Measurements from ENCODE around the gene MET.

MET gene

GRCh38 chr7:116785843-116786242 is 113.8 kb downstream of the MET start:
- H3K27me3 ChIP-seq (ENCODE audit: control insufficient read depth, insufficient read depth, low read length) = no peaks in the 10 kb centered on the region
- H3K36me3 ChIP-seq (ENCODE audit: control insufficient read depth, insufficient read depth, low read length) = no peaks in the 10 kb centered on the region
- no peak overlapping the region for H3K27ac ChIP-seq (ENCODE audit: low read depth, low read length)
- no peak overlapping the region for H3K9ac ChIP-seq (ENCODE audit: low read depth, low read length)
- peaks cover 27% of the 10 kb centered on the region for H3K4me1 ChIP-seq (ENCODE audit: control insufficient read depth, insufficient read depth, low read length)
- no peak overlapping the region for H3K4me3 ChIP-seq (ENCODE audit: low read depth, low read length)
- H3K9me3 ChIP-seq (ENCODE audit: control insufficient read depth, insufficient read depth, low read length) = no peaks in the 10 kb centered on the region

- Histone ChIP-seq H3K4me1 (ENCODE audit: control insufficient read depth, insufficient read depth, low read length) (peaks cover 19% of the 10 kb centered on the region), H3K4me3 (ENCODE audit: low read depth, low read length) (no peak overlapping the region), H3K9ac (ENCODE audit: low read depth, low read length) (no peak overlapping the region), H3K36me3 (ENCODE audit: control insufficient read depth, insufficient read depth, low read length) (no peaks in the 10 kb centered on the region), H3K27ac (ENCODE audit: low read depth, low read length) (no peak overlapping the region), H3K27me3 (ENCODE audit: control insufficient read depth, insufficient read depth, low read length) (no peaks in the 10 kb centered on the region), H3K9me3 (ENCODE audit: control insufficient read depth, insufficient read depth, low read length) (no peaks in the 10 kb centered on the region)
Measured at GRCh38 chr7:116786791-116787443, 114.9 kb downstream of the MET start.

GRCh38 chr7:116787881-116788280 is 115.9 kb downstream of the MET start:
- Histone ChIP-seq H3K27ac (ENCODE audit: low read depth, low read length) (no peak overlapping the region), H3K4me1 (ENCODE audit: control insufficient read depth, insufficient read depth, low read length) (peaks cover 14% of the 10 kb centered on the region), H3K36me3 (ENCODE audit: control insufficient read depth, insufficient read depth, low read length) (no peaks in the 10 kb centered on the region), H3K4me3 (ENCODE audit: low read depth, low read length) (no peak overlapping the region), H3K27me3 (ENCODE audit: control insufficient read depth, insufficient read depth, low read length) (no peaks in the 10 kb centered on the region), H3K9ac (ENCODE audit: low read depth, low read length) (no peak overlapping the region), H3K9me3 (ENCODE audit: control insufficient read depth, insufficient read depth, low read length) (no peaks in the 10 kb centered on the region)

- no peak overlapping the region for H3K27ac ChIP-seq (ENCODE audit: low read depth, low read length)
- no peaks in the 10 kb centered on the region for H3K27me3 ChIP-seq (ENCODE audit: control insufficient read depth, insufficient read depth, low read length)
- H3K9me3 ChIP-seq (ENCODE audit: control insufficient read depth, insufficient read depth, low read length) = no peaks in the 10 kb centered on the region
- peaks cover 9% of the 10 kb centered on the region for H3K4me1 ChIP-seq (ENCODE audit: control insufficient read depth, insufficient read depth, low read length)
- no peaks in the 10 kb centered on the region for H3K36me3 ChIP-seq (ENCODE audit: control insufficient read depth, insufficient read depth, low read length)
- H3K9ac ChIP-seq (ENCODE audit: low read depth, low read length) = no peak overlapping the region
- H3K4me3 ChIP-seq (ENCODE audit: low read depth, low read length) = no peak overlapping the region
Measured at GRCh38 chr7:116788572-116789197, 116.7 kb downstream of the MET start.

DNA sequence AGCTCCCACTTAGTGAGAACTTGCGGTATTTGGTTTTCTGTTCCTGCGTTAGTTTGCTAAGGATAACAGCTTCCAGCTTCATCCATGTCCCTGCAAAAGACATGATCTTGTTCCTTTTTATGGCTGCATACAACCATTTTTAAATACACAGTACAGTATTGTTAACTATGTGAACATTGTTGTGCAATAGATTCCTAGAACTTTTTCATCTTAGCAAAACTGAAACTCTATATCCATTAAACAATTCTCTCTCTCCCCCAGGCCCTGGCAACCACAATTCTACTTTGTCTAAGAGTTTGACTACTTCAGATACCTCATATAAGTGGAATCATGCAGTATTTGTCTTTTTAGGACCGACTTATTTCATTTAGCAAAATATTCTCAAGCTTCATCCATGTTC is 118.0 kb downstream of the MET start:
- Histone ChIP-seq H3K4me3 (ENCODE audit: low read depth, low read length) (no peak overlapping the region), H3K36me3 (ENCODE audit: control insufficient read depth, insufficient read depth, low read length) (no peaks in the 10 kb centered on the region), H3K9me3 (ENCODE audit: control insufficient read depth, insufficient read depth, low read length) (no peaks in the 10 kb centered on the region), H3K4me1 (ENCODE audit: control insufficient read depth, insufficient read depth, low read length) (peaks cover 7% of the 10 kb centered on the region), H3K27me3 (ENCODE audit: control insufficient read depth, insufficient read depth, low read length) (no peaks in the 10 kb centered on the region), H3K27ac (ENCODE audit: low read depth, low read length) (no peak overlapping the region), H3K9ac (ENCODE audit: low read depth, low read length) (no peak overlapping the region)

GRCh38 chr7:116792813-116793212 is 120.8 kb downstream of the MET start:
- Histone ChIP-seq H3K4me3 (ENCODE audit: low read depth, low read length) (no peak overlapping the region), H3K27ac (ENCODE audit: low read depth, low read length) (no peak overlapping the region), H3K9ac (ENCODE audit: low read depth, low read length) (no peak overlapping the region), H3K9me3 (ENCODE audit: control insufficient read depth, insufficient read depth, low read length) (no peaks in the 10 kb centered on the region), H3K36me3 (ENCODE audit: control insufficient read depth, insufficient read depth, low read length) (no peaks in the 10 kb centered on the region), H3K4me1 (ENCODE audit: control insufficient read depth, insufficient read depth, low read length) (peaks cover 7% of the 10 kb centered on the region), H3K27me3 (ENCODE audit: control insufficient read depth, insufficient read depth, low read length) (no peaks in the 10 kb centered on the region)

GRCh38 chr7:116793795-116794340 is 121.9 kb downstream of the MET start:
- H3K4me3 ChIP-seq (ENCODE audit: low read depth, low read length) = no peak overlapping the region
- no peaks in the 10 kb centered on the region for H3K9me3 ChIP-seq (ENCODE audit: control insufficient read depth, insufficient read depth, low read length)
- peaks cover 7% of the 10 kb centered on the region for H3K4me1 ChIP-seq (ENCODE audit: control insufficient read depth, insufficient read depth, low read length)
- no peak overlapping the region for H3K27ac ChIP-seq (ENCODE audit: low read depth, low read length)
- no peaks in the 10 kb centered on the region for H3K36me3 ChIP-seq (ENCODE audit: control insufficient read depth, insufficient read depth, low read length)
- no peaks in the 10 kb centered on the region for H3K27me3 ChIP-seq (ENCODE audit: control insufficient read depth, insufficient read depth, low read length)
- no peak overlapping the region for H3K9ac ChIP-seq (ENCODE audit: low read depth, low read length)

GRCh38 chr7:116796471-116796870 is 124.5 kb downstream of the MET start:
- Histone ChIP-seq H3K9me3 (ENCODE audit: control insufficient read depth, insufficient read depth, low read length) (no peaks in the 10 kb centered on the region), H3K4me1 (ENCODE audit: control insufficient read depth, insufficient read depth, low read length) (peaks cover 7% of the 10 kb centered on the region), H3K27ac (ENCODE audit: low read depth, low read length) (no peak overlapping the region), H3K4me3 (ENCODE audit: low read depth, low read length) (no peak overlapping the region), H3K36me3 (ENCODE audit: control insufficient read depth, insufficient read depth, low read length) (no peaks in the 10 kb centered on the region), H3K9ac (ENCODE audit: low read depth, low read length) (no peak overlapping the region), H3K27me3 (ENCODE audit: control insufficient read depth, insufficient read depth, low read length) (no peaks in the 10 kb centered on the region)

GRCh38 chr7:116797612-116798011 is 125.6 kb downstream of the MET start:
- peaks cover 7% of the 10 kb centered on the region for H3K4me1 ChIP-seq (ENCODE audit: control insufficient read depth, insufficient read depth, low read length)
- no peaks in the 10 kb centered on the region for H3K9me3 ChIP-seq (ENCODE audit: control insufficient read depth, insufficient read depth, low read length)
- H3K36me3 ChIP-seq (ENCODE audit: control insufficient read depth, insufficient read depth, low read length) = no peaks in the 10 kb centered on the region
- no peak overlapping the region for H3K27ac ChIP-seq (ENCODE audit: low read depth, low read length)
- no peak overlapping the region for H3K9ac ChIP-seq (ENCODE audit: low read depth, low read length)
- H3K4me3 ChIP-seq (ENCODE audit: low read depth, low read length) = no peak overlapping the region
- H3K27me3 ChIP-seq (ENCODE audit: control insufficient read depth, insufficient read depth, low read length) = no peaks in the 10 kb centered on the region

DNA sequence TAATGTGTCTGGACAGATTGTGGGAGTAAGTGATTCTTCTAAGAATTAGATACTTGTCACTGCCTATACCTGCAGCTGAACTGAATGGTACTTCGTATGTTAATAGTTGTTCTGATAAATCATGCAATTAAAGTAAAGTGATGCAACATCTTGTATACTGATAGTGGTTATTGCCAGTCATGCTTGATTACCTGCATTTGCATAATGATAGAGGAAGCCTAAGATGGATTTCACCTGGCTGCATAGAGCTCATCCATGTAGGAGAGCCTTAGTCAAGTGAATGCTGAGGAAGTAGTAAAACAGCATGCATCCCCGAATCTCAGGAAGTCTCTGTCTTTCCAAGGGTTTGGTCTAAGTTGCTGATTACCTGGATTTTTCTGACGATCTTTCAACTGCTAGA is 126.2 kb downstream of the MET start:
- H3K27ac ChIP-seq (ENCODE audit: low read depth, low read length) = no peak overlapping the region
- no peak overlapping the region for H3K4me3 ChIP-seq (ENCODE audit: low read depth, low read length)
- H3K36me3 ChIP-seq (ENCODE audit: control insufficient read depth, insufficient read depth, low read length) = no peaks in the 10 kb centered on the region
- H3K27me3 ChIP-seq (ENCODE audit: control insufficient read depth, insufficient read depth, low read length) = no peaks in the 10 kb centered on the region
- no peaks in the 10 kb centered on the region for H3K9me3 ChIP-seq (ENCODE audit: control insufficient read depth, insufficient read depth, low read length)
- H3K4me1 ChIP-seq (ENCODE audit: control insufficient read depth, insufficient read depth, low read length) = peaks cover 9% of the 10 kb centered on the region
- H3K9ac ChIP-seq (ENCODE audit: low read depth, low read length) = no peak overlapping the region

- peaks cover 9% of the 10 kb centered on the region for H3K4me1 ChIP-seq (ENCODE audit: control insufficient read depth, insufficient read depth, low read length)
- no peaks in the 10 kb centered on the region for H3K9me3 ChIP-seq (ENCODE audit: control insufficient read depth, insufficient read depth, low read length)
- no peaks in the 10 kb centered on the region for H3K36me3 ChIP-seq (ENCODE audit: control insufficient read depth, insufficient read depth, low read length)
- H3K27me3 ChIP-seq (ENCODE audit: control insufficient read depth, insufficient read depth, low read length) = no peaks in the 10 kb centered on the region
- H3K27ac ChIP-seq (ENCODE audit: low read depth, low read length) = no peak overlapping the region
- no peak overlapping the region for H3K4me3 ChIP-seq (ENCODE audit: low read depth, low read length)
- H3K9ac ChIP-seq (ENCODE audit: low read depth, low read length) = no peak overlapping the region
Measured at GRCh38 chr7:116799916-116800315, 127.9 kb downstream of the MET start.
